GM10266 (cell line): ENCODE measurements around the gene NUP42.

Experiments used
- DNase-seq: peaks from one replicate; pipeline ENCODE4 v3.0.0; 2012; ENCODE audit errors: extremely low spot score
- TF ChIP-seq, protein P1 (sequence below): IDR thresholded peaks from 2 replicates; pipeline ENCODE4 v1.5.1; 2012; ENCODE audit warnings: mild to moderate bottlenecking, low read depth; ENCODE audit not compliant: control insufficient read depth, insufficient read depth; ENCODE audit errors: missing control alignments

Gene NUP42

DNA sequence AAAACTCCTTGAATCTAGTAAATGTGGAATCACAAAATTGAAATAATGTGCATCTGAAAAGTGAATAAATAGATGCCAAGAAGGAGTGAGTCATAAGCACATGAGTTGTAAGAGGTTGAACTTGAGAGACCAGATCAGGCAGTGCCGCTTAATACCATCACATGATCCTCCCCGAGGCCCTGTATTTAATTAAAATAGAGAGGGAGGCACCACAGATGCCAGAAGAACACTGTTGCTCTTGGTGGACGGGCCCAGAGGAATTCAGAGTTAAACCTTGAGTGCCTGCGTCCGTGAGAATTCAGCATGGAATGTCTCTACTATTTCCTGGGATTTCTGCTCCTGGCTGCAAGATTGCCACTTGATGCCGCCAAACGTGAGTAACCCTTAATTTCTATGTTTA lies 64.7 kb downstream of the NUP42 start, which contains the start of gene GPNMB:
TSS of gene GPNMB (plus strand) at position 221 of the 400 bp plus-strand sequence. CDS start at position 304, 83 bp downstream.
- TF ChIP-seq, protein P1, sequence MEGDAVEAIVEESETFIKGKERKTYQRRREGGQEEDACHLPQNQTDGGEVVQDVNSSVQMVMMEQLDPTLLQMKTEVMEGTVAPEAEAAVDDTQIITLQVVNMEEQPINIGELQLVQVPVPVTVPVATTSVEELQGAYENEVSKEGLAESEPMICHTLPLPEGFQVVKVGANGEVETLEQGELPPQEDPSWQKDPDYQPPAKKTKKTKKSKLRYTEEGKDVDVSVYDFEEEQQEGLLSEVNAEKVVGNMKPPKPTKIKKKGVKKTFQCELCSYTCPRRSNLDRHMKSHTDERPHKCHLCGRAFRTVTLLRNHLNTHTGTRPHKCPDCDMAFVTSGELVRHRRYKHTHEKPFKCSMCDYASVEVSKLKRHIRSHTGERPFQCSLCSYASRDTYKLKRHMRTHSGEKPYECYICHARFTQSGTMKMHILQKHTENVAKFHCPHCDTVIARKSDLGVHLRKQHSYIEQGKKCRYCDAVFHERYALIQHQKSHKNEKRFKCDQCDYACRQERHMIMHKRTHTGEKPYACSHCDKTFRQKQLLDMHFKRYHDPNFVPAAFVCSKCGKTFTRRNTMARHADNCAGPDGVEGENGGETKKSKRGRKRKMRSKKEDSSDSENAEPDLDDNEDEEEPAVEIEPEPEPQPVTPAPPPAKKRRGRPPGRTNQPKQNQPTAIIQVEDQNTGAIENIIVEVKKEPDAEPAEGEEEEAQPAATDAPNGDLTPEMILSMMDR, result no peak
- DNase-seq, result no peak

DNA sequence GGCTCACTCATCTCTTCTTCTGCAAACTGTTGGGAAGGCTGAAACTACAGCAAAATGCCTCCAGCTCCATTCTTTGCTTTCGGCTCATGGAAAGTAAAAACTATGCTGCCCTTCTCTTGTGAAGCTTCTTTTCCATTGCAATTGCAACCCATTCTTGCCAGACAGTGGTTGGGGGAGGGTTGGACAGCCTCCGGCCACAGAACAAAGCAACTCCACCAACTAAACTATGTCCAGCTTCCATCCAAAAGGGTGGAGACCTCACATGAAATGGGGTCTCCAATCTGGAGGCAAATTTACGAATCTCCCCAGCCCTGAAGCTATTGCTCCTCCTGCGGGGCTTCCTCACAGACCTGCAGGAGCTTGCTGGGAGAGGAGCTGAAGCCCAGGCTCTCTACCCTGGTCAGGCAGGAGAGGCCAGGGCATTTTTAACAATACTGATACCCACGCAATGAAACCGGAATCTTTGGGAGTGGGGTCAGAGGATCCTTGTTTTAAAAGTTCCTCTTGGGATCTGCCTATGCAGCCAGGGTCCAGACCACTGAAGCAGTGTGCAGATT lies 65.3 kb downstream of the NUP42 start:
- TF ChIP-seq, protein P1, result no peak
- peak; percentile 14 for DNase-seq

DNA sequence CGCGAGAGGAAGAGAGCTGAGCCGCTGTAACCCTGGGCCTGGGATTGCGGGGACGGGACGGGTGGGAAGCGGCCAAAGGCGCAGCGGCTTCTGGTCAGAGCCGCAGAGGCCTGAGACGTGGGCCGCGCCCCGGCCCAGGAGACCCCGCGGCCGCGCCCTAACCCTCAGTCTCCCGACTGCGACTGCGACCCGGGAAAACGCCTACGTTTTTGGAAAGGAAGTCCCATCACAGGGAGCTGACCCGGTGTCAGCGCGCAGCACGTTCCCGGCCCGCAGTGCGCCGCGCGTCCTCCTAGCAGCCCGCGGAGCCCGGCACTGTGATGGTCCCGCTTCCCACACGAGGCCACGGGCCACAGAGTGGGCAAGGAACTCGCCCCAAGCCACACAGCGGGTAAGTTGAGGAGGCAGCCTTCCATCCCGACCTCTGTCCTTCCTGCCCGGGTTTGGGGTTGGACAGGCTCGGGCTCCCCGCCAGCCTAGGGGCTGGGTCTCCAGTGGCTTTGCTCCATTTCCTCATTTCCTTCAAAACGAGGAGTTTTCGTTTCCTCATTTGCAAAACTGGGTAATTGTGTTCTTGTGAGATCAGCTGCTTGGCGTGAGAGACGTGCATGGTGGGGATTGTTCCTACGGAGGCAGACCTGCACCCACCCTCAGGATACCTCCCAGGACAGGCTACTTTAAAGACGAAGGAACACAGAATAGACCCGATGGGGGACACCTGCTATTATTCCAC lies 65.9 kb downstream of the NUP42 start:
- TF ChIP-seq, protein P1, result no peak
- DNase-seq, result peak; percentile 36

DNA sequence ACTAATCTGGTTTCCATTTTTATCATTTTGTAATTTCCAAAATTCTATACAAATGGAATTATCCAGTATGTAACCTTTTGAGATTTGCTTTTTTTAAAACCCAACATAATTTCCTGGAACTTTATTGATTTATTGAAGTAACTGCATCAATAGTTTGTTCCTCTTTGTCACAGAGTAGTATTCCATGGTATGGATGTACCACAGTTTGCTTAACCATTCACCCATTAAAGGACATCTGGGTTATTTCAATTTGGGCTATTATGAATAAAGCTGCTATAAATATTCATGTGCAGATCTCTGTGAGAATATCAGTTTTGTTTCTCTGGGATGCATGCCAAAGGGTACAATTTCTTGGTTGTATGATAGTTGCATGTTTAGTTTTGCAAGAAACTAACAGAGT lies 67.6 kb downstream of the NUP42 start:
- TF ChIP-seq, protein P1, result no peak
- no peak for DNase-seq
